NCI-H2227 treated with DMSO at 0.1 percent for 48 hours (cell line): ENCODE measurements around the gene UNC13B.

Source experiments
- DNase-seq: peaks from one replicate; lab custom pipeline; 2025; lab: John Stamatoyannopoulos, UW

UNC13B gene

DNA sequence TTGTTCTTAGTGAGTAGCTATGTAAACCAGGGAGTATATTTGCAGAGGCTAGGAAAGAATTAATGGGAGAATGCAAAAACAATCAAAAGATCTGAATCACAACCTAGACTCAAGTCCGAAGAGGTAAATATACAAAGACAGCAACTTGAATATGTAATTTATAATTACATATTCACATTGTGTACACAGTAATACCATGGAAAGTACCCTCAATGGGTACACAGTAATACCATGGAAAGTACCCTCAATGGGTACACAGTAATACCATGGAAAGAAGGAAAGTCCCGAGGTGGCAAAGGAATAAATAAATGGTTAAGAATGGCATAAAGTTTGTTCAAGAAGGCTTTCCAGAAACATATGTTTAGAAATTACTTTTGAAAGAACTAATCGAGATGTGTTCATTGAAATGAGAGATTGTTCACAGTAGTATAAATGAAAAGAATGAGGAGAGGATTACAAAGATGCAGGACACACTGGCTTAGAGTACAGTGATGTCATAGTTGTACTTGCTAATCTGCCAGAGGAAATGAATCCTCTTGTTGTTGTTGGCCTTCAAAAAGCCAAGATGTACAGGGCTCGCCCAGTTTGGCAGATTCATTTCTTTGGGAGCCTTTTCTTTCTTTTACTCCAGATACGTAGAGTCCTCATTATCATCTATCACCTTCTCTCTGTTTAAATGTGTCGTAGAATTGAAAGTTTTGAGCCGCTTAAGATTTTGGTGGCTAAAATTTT, 116.0 kb downstream of the UNC13B start:
- DNase-seq = no peak

DNA sequence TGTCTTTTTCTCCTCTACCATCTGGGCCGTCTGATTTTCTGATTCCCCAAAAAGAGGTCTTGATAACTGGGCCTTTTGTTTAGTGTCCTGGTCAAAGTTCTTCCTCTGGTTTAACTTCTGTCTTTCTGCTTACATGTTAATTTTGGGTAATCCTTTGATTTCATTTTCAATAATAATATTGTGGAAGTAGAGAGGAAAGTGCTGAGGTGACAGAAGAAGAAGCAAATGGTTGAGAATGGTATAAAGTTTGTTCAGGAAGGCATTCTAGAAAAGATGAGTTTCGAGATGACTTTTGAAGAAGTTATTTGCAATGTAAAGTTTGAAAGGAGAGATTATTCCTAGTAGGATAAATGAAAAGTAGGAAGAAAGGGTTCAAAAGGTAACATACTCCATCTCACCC, 118.1 kb downstream of the UNC13B start:
- DNase-seq = no peak

GRCh38 chr9:35280399-35280798, 118.6 kb downstream of the UNC13B start:
- DNase-seq = no peak

GRCh38 chr9:35285731-35286130, 123.9 kb downstream of the UNC13B start:
- no peak for DNase-seq

GRCh38 chr9:35286381-35286780, 124.6 kb downstream of the UNC13B start:
- no peak for DNase-seq

DNA sequence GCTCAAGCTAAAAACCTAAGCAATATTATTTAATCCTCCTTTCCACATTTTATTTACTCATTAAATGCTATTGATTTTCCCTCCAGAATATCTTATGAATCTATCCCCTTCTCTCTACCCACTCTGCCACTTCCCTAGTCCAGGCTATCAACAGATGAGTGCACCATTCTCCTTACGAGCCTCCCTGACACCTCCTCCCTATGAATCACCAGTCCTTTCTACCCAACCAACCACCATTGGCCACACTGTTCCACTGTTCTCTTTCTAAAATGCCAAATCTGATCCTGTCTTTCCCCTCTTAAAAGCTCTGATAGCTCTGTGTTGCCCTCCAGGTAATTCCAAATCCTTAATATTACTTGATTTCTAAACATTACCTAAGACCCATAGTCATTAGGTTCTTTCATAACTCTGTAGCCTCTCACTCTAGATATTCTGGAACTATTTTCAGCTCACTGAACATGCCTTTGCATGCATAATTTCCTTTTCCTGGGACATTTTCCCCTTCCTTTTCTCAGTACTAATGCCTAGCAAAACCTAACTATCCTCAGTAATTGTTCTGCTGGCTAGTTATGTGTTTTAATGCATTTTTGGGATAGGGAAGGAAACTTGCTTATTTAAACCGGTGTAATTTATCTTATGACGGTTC, 126.3 kb downstream of the UNC13B start:
- DNase-seq = no peak

DNA sequence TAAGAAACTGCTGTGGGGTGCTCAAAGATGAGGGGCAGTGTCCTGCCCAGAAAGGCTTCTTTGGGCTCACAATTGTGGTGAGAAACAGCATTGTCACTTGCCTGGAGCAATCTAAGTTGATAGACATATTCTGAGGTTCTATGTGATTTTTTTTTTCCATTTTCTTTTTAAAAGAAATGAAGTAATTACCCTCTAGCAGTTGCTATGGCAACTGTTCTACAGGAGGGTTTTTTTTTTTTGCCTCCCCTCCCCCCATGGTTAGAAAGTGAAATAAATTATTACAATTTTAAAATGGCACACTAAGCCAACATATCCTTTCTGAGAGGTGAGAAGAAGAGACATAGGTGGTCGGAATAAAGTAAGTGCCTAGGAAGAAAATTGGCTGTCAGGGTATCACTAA, 127.0 kb downstream of the UNC13B start:
- no peak for DNase-seq

DNA sequence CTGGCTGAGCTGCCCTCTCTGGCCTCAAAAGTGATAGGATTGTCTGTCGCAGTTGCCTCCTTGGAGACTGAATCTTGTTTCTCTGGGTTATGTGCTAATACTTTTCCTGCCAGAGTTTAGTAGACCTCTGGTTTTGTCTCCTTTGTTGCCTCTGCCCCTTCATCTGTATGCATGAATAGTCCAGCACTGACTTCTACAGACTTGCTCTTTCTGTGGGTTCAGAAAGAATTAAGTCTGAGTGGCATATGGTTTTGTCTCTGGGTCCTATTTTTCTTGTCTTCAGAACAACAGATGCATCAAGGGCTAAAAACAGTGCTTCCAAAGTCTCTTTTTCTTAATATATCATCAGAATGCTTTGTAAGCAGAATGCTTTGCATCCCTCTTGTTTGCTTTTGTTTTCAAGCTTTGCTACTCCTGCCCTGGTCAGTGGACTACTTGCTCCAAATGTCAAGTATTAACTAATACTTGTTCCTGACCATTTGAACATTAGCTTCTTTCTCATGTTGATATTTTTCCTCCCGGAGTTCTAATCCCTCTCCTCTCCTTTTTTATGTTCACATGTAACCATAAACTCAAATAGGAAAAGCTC, 131.7 kb downstream of the UNC13B start:
- no peak for DNase-seq

- no peak for DNase-seq
These were observed 132.3 kb downstream of the UNC13B start for GRCh38 chr9:35294066-35294465.

DNA sequence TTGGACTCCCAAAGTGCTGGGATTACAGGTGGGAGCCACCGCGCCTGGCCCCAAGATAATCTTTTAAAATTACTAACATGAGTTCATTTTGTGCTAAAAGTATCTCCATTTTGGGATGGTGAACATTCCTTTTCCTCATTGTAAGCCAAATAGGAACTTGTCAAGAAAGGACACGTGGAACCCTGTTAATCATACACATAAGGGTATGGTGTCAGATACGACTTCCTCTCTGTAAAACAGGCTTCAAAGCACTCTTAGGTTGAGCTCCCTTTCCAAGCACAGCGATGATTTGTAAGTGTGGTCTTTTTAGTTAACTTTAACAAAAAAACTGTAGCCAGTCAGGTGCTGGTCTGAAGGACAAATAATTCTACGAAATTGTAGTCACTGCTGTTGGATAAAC, 132.7 kb downstream of the UNC13B start:
- no peak for DNase-seq

- DNase-seq = no peak
These were observed 133.7 kb downstream of the UNC13B start for GRCh38 chr9:35295369-35296036.

DNA sequence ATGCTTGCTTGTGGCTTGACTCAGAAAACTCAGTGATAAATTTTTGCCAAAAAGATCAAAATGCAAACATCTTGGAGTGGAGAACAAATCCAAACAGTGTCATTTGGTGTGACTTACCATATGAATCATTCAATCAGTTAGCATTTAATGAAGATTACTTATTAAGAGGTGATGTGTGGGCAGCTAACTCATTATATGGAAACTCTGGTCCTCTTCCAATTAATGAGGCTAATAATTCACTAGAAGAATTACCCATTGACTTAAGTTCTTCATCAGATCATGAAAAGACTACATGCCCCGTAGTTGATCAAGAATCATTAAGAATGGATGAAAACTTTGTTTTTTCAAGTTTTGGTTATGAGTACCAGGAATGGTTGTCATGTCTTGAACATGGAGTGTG, 141.8 kb downstream of the UNC13B start:
- no peak for DNase-seq

GRCh38 chr9:35306283-35306682, 144.5 kb downstream of the UNC13B start:
- no peak for DNase-seq

- DNase-seq = no peak
These were observed 146.5 kb downstream of the UNC13B start for GRCh38 chr9:35308316-35308715.

- no peak for DNase-seq
These were observed 150.3 kb downstream of the UNC13B start for GRCh38 chr9:35311891-35312639.

DNA sequence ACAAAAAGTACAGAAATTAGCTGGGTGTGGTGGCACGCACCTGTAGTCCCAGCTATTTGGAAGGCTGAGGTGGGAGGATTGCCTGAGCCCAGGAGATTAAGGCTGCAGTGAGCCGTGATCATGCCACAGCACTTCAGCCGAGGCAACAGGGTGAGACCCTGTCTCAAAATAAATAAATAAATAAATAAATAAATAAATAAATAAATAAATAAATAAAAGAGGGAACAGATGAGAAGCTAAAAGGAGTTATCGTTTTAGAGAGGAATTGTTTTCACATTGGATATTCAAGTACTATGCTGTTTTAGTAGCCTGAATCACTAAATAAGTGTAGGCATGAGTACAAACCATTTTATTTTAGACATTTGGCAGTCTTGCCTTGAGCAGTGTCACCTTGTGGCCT, 151.7 kb downstream of the UNC13B start:
- DNase-seq = no peak

GRCh38 chr9:35313916-35314315, 152.1 kb downstream of the UNC13B start:
- DNase-seq = no peak

DNA sequence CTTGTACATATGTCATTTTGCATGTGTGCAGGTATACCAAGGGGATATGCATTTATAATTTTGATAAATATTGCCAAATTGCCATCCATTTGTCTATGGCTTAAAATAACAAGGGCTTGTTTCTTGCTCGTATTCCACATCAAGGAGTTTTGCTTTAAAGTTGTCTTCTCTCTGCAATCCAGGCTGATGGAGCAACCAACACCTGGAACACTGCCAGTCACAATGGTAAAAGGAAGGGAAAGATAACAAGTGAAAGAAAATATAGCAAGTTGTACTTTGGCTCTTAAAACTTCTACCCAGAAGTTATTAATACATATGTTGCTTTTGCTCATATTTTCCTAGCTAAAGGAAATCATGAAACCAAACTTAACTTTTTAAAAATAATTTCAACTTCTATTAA, 156.9 kb downstream of the UNC13B start:
- no peak for DNase-seq

DNA sequence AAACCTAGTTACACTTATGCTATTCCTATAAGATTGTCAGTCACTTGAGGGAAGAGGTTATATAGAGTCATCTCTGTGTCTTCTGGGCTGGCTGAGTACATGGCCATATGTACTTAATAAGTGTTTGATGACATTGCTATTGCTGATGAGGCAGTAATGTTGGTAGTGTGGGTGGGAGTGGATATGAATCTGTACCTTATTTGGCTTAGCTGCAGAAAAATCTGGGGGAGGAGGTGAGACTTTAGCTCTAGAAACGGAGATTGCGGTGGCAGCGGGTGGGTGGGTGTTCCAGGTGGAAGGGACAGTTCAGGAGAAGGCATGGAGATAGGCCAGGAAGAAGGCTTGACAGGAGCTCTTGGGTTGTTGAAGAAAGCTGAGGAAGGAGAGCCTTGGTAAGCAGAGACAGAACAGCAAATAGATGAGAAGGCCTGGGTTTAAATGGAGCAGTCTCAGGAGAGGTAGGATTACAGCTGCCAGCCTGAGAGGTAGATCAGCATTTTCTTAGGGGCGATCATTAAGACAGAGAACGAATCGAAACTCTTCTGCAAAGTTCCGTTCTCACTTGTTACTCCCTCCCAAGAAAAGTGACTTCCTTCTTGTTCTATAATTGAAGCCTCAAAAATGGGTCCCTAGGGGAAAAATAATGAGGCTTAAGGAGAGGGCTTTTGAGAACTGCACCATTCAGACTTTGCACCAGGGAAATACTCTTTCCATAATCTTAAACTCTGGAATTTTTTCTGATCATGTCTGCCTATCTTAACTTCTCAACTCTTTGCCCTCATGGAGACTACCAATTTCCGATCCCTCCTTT, 160.5 kb downstream of the UNC13B start:
- no peak for DNase-seq

- DNase-seq = no peak
These were observed 163.2 kb downstream of the UNC13B start for GRCh38 chr9:35324966-35325365.

GRCh38 chr9:35333551-35333950, 171.7 kb downstream of the UNC13B start:
- DNase-seq = no peak
